Adrenal gland (tissue), 5 donors: Measurements from ENCODE around the gene SHH.

Experiments
- CTCF ChIP-seq, 6 experiments: fragments of 450-650 bp in 4 of 6; fragments of 200-600 bp in 2 of 6; sonication (generic) in 1 of 6; IDR thresholded peaks; 1 replicate in 5 of 6; 2 replicates in 1 of 6; pipeline versions ENCODE4 v1.5.1 to v1.8.0; 2016 to 2021; ENCODE audit warnings: antibody characterized with exemption in 6 of 6, mild to moderate bottlenecking in 2 of 6, moderate library complexity in 1 of 6
- POLR2A ChIP-seq, 2 donors: fragments of 450-650 bp; IDR thresholded peaks; one replicate each; pipeline ENCODE4 v1.6.1; 2017; ENCODE audit warnings: antibody characterized with exemption in 2 of 2, mild to moderate bottlenecking in 2 of 2, moderate library complexity in 1 of 2
- donor health status: DM: no; HTN: no; CAD: no.

GRCh38 chr7:155813546-155814315, 1.5 kb upstream of the SHH start:
- TF ChIP-seq POLR2A (IDR thresholded peaks at IDR 0.05) (no peak), CTCF (IDR thresholded peaks at IDR 0.05) (no peak)
